Islet of Langerhans (tissue), 1 donor: ENCODE data around the gene RBM22.
"Not testable (repeated sequence)": the region's sequence is repeated elsewhere in the genome, so short reads cannot be mapped to it uniquely, and the experiment has no call there.

Experiments
- FAIRE-seq: peaks from one replicate; lab custom pipeline; 2011; peaks lifted over from hg19 to GRCh38; lab: Jason Lieb, UNC

Gene RBM22

DNA sequence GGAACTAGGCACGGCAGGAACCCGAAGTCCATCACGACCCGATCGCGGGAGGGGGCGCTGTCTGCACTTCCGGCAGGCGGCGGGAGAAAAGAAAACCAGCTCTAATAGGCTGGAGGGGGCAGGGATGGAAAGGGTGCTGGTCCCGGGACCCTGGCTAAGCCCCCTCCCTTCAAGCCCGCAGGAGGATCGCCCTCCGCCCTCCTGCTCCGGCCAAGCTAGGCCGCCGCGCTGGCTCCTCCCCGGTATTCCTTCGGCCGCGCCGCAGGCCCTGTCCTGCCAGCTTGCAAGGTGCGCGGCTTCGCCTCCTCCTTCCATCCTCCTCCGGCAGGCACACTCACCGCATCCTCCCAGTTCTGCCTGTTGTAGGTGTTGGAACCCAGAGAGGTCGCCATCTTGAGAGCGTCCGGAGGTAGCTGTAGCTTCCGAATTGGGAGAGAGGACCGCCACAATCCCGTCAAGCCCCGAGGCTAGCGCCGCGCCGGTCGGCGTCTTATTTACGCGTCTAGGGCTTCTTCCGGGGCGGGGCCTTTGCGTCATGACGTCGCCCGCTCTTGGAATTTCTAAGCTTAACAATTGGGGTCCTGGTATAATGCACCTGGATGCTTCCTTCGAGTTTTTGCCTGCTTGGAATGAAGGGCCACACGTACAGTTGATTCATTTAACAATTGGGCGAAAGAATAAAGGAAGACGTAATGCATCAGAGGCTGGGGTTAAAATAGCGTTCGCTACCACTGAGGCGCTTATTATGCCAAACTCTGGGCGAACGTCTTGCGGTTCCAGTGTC, at the start of gene RBM22:
RBM22 (minus strand) TSS at position 469 of the 784 bp plus-strand sequence; CDS start at position 392, 77 bp downstream.
- no peak for FAIRE-seq

DNA sequence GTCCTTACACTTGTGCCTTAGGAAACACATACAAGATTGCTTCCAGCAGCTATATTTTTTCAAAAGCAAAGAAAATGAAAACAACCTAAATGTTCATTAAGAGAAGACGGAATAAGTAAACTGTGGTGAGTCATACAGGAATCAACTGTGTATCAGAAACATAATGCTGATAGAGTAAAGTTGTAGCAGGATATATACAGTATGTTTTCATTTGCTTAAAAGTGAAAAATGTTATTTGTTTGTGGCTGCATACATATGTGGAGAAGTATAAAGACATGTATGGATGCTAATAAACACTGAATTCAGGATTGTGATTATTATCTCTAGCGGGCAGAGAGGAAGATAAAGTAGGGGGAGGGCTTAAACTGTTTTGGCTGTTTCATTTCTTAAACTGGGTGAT, 49.6 kb upstream of the RBM22 start:
- no peak for FAIRE-seq

DNA sequence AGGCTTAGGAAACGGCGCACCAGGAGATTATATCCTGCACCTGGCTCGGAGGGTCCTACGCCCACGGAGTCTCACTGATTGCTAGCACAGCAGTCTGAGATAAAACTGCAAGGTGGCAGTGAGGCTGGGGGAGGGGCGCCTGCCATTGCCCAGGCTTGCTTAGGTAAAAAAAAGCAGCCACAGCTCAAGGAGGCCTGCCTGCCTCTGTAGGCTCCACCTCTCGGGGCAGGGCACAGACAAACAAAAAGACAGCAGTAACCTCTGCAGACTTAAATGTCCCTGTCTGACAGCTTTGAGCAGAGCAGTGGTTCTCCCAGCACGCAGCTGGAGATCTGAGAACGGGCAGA, 42.3 kb upstream of the RBM22 start:
- FAIRE-seq = not testable (repeated sequence)

- not testable (repeated sequence) for FAIRE-seq
These were observed 41.7 kb upstream of the RBM22 start for GRCh38 chr5:150742455-150743141.

DNA sequence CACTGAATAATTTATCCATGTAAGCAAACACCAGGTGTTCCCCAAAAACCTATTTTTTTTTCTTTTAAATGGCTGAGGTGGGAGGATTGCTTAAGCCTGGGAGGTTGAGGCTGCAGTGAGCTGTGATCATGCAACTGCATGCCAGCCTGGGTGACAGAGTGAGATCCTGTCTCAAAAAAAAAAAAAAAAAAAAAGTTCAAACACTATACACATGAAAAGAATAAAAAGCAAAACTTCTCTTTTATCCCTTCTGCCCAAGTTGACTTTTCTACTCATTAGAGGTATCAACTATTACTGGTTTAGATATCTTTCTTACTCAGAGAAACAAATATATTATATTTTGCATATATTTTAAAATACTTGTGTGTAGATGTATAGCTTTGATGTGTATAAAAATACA, 40.1 kb upstream of the RBM22 start:
- no peak for FAIRE-seq

GRCh38 chr5:150738862-150739261, 38.0 kb upstream of the RBM22 start:
- FAIRE-seq = no peak

- no peak for FAIRE-seq
These were observed 33.9 kb upstream of the RBM22 start for GRCh38 chr5:150734579-150735384.

DNA sequence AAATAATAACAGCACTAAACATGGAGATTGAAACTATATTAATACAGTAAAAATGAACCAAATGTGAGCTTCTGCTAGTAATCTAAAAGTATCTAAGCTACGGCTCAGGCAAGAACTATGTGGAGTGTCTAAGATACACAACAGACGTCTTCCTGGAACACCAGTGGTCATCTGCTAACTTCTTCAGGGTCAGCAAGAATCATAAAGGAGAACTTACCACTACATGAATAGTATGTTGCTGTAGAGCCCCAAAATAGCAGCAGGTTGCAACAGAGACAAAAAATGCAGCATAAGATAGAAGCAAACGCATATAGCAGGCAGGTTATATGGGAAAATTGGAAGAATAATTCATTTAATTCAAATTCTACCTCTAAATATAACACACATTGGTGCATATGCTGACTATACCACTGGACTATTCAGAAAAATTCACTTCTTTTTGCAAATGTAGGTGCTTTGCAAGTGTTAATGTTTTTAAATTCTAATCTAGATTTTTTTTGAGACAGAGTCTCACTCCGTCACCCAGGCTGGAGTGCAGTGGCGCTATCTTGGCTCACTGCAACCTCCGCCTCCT, 30.9 kb upstream of the RBM22 start:
- FAIRE-seq = no peak

DNA sequence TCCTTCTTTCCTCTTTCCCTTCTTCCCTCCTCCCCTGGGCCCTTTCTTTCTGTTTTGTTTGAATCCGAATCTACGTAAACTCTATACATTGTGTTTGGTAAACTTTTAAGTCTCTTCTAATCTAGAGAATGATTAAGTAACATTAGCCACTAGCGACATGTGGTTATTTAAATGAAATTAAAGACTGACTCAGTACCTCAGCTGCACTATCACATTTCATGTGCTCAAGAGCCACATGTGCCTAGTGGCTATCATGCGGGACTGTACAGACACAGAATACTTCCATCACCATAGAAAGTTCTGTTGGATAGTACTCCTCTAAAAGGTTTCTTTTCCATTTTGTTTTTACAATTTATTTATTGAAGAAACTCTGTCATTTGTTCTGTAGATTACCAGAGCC, 29.0 kb upstream of the RBM22 start:
- FAIRE-seq = no peak

DNA sequence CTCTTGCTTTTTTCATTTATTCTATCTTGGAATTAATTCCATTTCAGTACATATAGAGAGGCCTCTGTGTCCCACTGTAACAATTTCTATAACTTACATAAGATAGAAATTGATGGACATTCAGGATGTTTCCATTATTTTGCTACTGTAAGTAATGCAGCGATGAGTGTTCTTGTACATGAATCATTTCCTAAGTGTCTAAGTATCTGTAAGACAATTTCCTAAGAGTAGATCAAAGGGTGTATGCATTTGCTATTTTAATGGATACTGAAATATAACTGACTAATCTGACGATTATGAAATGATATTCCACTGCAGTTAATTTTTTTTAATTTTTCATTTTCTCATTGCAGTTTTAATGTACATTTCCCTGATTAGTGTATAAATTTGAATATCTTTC, 23.0 kb upstream of the RBM22 start:
- FAIRE-seq = no peak

DNA sequence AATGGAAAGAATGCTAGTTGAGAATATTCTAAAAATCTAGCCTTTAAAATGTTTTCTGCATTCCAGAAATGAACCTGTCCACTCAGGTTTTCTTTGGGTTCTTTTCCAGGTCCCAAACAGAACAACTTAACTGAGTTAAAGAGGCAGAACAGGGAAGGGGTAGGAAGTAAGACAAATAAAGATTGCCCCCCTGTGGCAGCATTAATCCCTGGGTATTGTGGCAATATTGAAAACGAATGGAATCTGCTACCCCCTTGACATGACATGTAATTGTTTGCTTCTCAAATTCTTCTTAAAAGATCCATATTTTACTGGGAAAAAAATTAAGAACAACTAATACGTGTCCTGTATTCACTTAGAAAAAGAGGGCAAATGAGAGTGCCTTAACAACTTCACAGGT, 9.3 kb upstream of the RBM22 start:
- no peak for FAIRE-seq

DNA sequence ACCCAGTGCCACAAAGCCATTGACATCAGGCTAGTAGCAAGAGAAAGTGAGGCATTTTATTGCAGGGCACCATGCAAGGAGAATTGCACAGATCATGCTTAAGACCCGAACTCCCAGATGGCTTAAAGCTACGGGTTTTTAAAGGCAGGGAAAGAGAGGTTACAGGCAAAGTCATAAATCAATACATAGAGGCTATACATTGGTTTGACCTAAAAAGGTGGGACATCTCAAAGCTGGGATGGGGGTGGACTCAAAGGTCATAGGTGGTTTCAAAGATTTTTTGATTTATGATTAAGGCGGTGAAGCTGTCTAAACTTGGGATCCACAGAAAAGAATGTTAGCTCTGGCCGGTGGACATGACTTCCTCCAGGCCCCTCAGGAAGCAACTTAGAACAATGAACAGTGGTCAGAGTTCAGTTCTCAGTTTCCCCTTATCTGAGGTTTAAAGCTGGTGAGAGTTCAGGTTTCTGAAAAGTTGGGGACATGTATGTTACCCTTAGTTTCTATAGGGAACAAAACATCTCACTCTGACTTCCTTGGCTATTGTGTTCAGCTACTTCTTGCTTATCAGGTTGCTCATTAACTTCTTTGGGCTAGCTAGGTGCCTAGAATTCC, 6.0 kb upstream of the RBM22 start:
- FAIRE-seq = no peak

GRCh38 chr5:150703762-150704161, 2.9 kb upstream of the RBM22 start:
- no peak for FAIRE-seq

DNA sequence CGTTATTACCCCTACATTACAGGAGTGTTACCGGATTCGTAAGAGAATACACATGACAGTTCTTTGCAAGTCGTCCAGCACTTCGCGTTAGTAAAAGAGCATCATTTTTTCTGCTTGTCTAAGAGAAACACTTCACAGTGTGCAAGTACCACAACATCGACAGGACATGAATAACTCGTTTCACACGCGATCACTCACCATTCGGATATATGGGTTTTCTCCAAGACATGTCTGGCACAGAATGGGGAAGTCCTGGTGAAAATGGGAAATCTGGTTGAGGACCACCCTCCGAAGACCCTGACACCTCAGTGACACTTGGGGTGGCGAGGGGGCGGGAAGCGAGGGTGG, 642 bp downstream of the RBM22 start:
- FAIRE-seq = no peak

- no peak for FAIRE-seq
These were observed 6.2 kb downstream of the RBM22 start for GRCh38 chr5:150694612-150695011.

GRCh38 chr5:150692276-150692675, 8.6 kb downstream of the RBM22 start:
- FAIRE-seq = no peak

DNA sequence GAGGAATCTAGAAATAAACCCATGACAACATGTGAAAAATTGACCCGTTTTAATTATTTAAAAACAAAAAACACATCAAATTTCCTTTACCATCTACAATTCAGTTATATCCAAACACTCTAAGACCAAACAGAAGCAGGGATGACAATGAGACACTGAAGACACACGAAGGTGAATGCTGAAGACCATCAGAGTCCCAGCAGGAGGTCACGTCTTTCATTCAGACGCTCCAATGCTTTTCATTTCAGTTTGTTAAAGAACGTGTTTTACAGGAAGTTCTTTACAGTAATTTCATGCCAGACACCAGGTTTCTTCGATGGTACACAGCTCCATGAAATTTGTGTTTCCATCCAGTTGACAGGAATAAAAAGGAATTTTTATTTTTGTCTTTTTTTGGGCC, 10.1 kb downstream of the RBM22 start:
- no peak for FAIRE-seq

DNA sequence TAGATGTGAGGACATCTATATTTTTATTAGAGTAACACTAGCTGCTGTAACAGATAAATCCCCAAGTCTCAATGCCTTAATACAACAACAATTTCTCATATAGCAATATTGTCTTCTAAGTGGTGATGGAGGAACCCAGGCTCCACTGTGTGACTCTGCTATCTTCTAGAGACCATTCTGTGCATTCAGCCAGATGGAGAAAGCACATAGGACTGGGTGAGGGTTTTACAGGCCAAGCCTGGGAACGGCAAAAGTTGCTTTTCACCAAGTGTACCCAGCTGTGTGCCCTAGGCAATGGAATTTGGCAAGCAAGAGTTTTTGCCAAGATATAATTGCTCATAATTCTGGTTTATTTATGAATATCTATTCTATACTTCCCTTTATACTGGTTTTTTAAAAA, 11.7 kb downstream of the RBM22 start:
- FAIRE-seq = no peak

DNA sequence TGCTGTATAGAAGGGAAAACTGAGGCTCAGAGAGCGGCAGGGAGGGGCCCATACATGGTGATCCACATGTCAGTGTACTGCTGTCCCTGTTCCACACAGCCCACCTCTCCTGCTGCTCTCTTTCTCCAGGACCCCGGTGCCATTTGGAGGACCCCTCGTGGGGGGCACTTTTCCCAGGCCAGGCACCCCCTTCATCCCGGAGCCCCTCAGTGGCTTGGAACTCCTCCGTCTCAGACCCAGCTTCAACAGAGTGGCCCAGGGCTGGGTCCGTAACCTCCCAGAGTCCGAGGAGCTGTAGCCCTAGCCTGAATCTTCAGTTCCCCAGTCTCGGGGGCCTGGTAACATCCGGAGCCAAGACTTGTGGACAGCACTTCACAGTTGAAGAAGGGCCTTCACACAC, 24.3 kb downstream of the RBM22 start:
- FAIRE-seq = no peak

GRCh38 chr5:150675069-150675468, 25.8 kb downstream of the RBM22 start:
- no peak for FAIRE-seq

- no peak for FAIRE-seq
These were observed 26.5 kb downstream of the RBM22 start for GRCh38 chr5:150674341-150674821.

DNA sequence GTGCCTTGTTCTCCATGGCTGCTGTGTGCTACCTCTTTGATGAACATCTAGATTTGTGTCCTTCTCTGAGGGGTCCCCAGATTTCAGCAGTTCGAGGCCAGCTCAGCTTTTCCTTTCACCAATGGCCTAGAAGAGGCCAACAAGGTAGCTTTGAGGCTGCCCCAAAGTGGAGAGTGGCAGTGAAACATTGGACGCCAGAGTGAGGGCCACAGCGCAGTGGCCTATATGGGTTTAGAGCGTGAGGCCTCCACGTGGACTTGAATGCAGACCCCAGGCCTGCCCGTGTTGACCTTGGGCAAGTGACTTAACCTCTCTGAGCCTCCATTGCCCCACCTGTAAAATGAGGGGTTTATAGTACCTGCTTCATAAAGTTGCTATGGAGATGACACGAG, 28.0 kb downstream of the RBM22 start:
- FAIRE-seq = no peak
